ENCODE measurements around the gene RNF13. TPM values are rescaled to one million over a fixed set of nuclear protein-coding genes. Genes with fewer than 3 reads are reported as not detected.

Gene RNF13
- total RNA-seq, 3 donors from 2014 or later: 52.6 to 85.0 (median 64.9) TPM

- no peak for ATAC-seq
- no peak overlapping the region for H3K4me3 ChIP-seq
- TF ChIP-seq, protein P1, sequence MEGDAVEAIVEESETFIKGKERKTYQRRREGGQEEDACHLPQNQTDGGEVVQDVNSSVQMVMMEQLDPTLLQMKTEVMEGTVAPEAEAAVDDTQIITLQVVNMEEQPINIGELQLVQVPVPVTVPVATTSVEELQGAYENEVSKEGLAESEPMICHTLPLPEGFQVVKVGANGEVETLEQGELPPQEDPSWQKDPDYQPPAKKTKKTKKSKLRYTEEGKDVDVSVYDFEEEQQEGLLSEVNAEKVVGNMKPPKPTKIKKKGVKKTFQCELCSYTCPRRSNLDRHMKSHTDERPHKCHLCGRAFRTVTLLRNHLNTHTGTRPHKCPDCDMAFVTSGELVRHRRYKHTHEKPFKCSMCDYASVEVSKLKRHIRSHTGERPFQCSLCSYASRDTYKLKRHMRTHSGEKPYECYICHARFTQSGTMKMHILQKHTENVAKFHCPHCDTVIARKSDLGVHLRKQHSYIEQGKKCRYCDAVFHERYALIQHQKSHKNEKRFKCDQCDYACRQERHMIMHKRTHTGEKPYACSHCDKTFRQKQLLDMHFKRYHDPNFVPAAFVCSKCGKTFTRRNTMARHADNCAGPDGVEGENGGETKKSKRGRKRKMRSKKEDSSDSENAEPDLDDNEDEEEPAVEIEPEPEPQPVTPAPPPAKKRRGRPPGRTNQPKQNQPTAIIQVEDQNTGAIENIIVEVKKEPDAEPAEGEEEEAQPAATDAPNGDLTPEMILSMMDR (IDR thresholded peaks at IDR 0.05): no peak
- no peaks in the 10 kb centered on the region for H3K36me3 ChIP-seq (ENCODE audit: low read depth)
- no peaks in the 10 kb centered on the region for H3K9me3 ChIP-seq
- DNase-seq: no peak
- intact Hi-C loops (cut with DNase I, micrococcal nuclease): loop anchor here (5.0 to 10.0 kb wide), 3 partner anchors 217 to 257 kb away; no protein-coding TSS in a partner anchor
- peaks cover 14% of the 10 kb centered on the region for H3K4me1 ChIP-seq (ENCODE audit: low read depth)
These were observed 152.3 kb downstream of the RNF13 start for GRCh38 chr3:149965278-149965677.

- TF ChIP-seq, protein P1 (IDR thresholded peaks at IDR 0.05): peak; percentile 20
- no peaks in the 10 kb centered on the region for H3K9me3 ChIP-seq
- no peak overlapping the region for H3K4me3 ChIP-seq
- DNase-seq: no peak
- intact Hi-C loops (cut with DNase I, micrococcal nuclease): loop anchor here (5.0 to 10.0 kb wide), 3 partner anchors 215 to 255 kb away; no protein-coding TSS in a partner anchor
- no peaks in the 10 kb centered on the region for H3K36me3 ChIP-seq (ENCODE audit: low read depth)
- no peak for ATAC-seq
- H3K4me1 ChIP-seq (ENCODE audit: low read depth): peaks cover 14% of the 10 kb centered on the region
These were observed 154.2 kb downstream of the RNF13 start for GRCh38 chr3:149967086-149967685.

DNA sequence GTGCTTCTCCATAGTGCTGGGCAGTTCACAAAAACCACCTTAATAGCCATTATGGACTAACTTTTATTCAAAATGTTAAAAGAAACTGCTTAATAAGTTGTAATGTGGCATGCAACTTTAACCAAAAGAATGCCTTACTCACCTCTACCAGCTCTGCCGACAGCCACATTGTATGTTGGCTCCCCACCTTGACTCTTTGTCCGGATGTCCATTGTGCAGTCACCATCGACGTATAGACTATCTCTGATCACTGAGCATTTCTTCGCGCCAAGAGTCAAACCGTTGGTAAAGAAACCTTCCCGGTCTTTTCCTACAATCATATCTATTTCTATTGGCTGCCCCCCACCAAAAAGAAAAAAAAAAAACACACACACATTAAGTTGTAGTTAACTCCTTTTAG lies 155.2 kb downstream of the RNF13 start:
- no peak for ATAC-seq
- Histone ChIP-seq H3K9me3 (no peaks in the 10 kb centered on the region), H3K36me3 (ENCODE audit: low read depth) (no peaks in the 10 kb centered on the region), H3K4me3 (no peak overlapping the region), H3K4me1 (ENCODE audit: low read depth) (peaks cover 14% of the 10 kb centered on the region)
- TF ChIP-seq, protein P1 (IDR thresholded peaks at IDR 0.05): no peak
- DNase-seq: no peak
- intact Hi-C loops (cut with DNase I, micrococcal nuclease): loop anchor here (5.0 to 10.0 kb wide), 3 partner anchors 214 to 254 kb away; no protein-coding TSS in a partner anchor

GRCh38 chr3:149969110-149969939 lies 156.3 kb downstream of the RNF13 start:
- no peaks in the 10 kb centered on the region for H3K36me3 ChIP-seq (ENCODE audit: low read depth)
- peak; percentile 17 for ATAC-seq
- intact Hi-C loops (cut with DNase I, micrococcal nuclease): loop anchor here (5.0 to 10.0 kb wide), 3 partner anchors 213 to 253 kb away; no protein-coding TSS in a partner anchor

GRCh38 chr3:149969940-149970715 lies 157.1 kb downstream of the RNF13 start:
- H3K4me1 ChIP-seq (ENCODE audit: low read depth): peaks cover 14% of the 10 kb centered on the region
- intact Hi-C loops (cut with DNase I, micrococcal nuclease): loop anchor here (5.0 to 10.0 kb wide), 3 partner anchors 212 to 252 kb away; no protein-coding TSS in a partner anchor
- no peaks in the 10 kb centered on the region for H3K9me3 ChIP-seq
- H3K36me3 ChIP-seq (ENCODE audit: low read depth): no peaks in the 10 kb centered on the region
- ATAC-seq: peak; percentile 86
- peak overlapping the region; percentile 56 for H3K4me3 ChIP-seq
- TF ChIP-seq, protein P1 (IDR thresholded peaks at IDR 0.05): no peak
- peak; percentile 91 to 96 (median 92) for DNase-seq

More at GRCh38 chr3:149969110-149969939, 156.3 kb downstream of the RNF13 start:
- DNase-seq: peak in 1 of 3 donors; percentile 36
- H3K4me1 ChIP-seq (ENCODE audit: low read depth): peaks cover 14% of the 10 kb centered on the region
- H3K4me3 ChIP-seq: no peak overlapping the region
- H3K9me3 ChIP-seq: no peaks in the 10 kb centered on the region
- TF ChIP-seq, protein P1 (IDR thresholded peaks at IDR 0.05): no peak

Measured in mucosa of descending colon (tissue), 3 donors.